ENCODE measurements around the gene TEAD2. TPM values are rescaled to one million over a fixed set of nuclear protein-coding genes. Genes with fewer than 3 reads are reported as not detected.

The TEAD2 gene
- total RNA-seq, 1 experiment from 2014 or later: 56.2 TPM

GRCh38 chr19:49408816-49409440 is 46.7 kb upstream of the TEAD2 start:
- Histone ChIP-seq H3K4me1 (ENCODE audit: insufficient read depth, low read length) (peaks cover 6% of the 10 kb centered on the region), H3K4me3 (ENCODE audit: low read length) (no peak overlapping the region), H3K9ac (ENCODE audit: low read length) (no peak overlapping the region), H3K9me3 (ENCODE audit: low read length) (no peaks in the 10 kb centered on the region), H3K79me2 (ENCODE audit: low read length) (no peaks in the 10 kb centered on the region), H4K20me1 (ENCODE audit: low read length) (no peaks in the 10 kb centered on the region), H3F3A (ENCODE audit: low read length, unreplicated experiment) (no peaks in the 10 kb centered on the region), H2AFZ (ENCODE audit: low read length) (no peak overlapping the region), H3K27me3 (ENCODE audit: low read length) (no peaks in the 10 kb centered on the region), H3K9me2 (replicated peaks; ENCODE audit: low read length) (no peaks in the 10 kb centered on the region), H3K27ac (ENCODE audit: low read length) (no peak overlapping the region), H3K4me2 (ENCODE audit: low read length) (no peak overlapping the region), H3K36me3 (ENCODE audit: low read depth, low read length) (no peaks in the 10 kb centered on the region)
- POLR2A ChIA-PET (ENCODE audit: unreplicated experiment): no interaction called here
- ATAC-seq: no peak
- no TSS peak for BruUV-seq (replicated peaks)
- CTCF ChIA-PET: no interaction called here
- TF ChIP-seq EZH2 (IDR thresholded peaks at IDR 0.05; ENCODE audit: low read length, unreplicated experiment): no peak
- no peak for TF ChIP-seq EZH2phosphoT487 (IDR thresholded peaks at IDR 0.05; ENCODE audit: borderline replicate concordance, low read length)
- TF ChIP-seq, protein P1, sequence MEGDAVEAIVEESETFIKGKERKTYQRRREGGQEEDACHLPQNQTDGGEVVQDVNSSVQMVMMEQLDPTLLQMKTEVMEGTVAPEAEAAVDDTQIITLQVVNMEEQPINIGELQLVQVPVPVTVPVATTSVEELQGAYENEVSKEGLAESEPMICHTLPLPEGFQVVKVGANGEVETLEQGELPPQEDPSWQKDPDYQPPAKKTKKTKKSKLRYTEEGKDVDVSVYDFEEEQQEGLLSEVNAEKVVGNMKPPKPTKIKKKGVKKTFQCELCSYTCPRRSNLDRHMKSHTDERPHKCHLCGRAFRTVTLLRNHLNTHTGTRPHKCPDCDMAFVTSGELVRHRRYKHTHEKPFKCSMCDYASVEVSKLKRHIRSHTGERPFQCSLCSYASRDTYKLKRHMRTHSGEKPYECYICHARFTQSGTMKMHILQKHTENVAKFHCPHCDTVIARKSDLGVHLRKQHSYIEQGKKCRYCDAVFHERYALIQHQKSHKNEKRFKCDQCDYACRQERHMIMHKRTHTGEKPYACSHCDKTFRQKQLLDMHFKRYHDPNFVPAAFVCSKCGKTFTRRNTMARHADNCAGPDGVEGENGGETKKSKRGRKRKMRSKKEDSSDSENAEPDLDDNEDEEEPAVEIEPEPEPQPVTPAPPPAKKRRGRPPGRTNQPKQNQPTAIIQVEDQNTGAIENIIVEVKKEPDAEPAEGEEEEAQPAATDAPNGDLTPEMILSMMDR (conservative IDR thresholded peaks at IDR 0.05; ENCODE audit: low read depth, low read length): no peak
- intact Hi-C loops (cut with micrococcal nuclease): no loop called here
- DNase-seq: no peak

DNA sequence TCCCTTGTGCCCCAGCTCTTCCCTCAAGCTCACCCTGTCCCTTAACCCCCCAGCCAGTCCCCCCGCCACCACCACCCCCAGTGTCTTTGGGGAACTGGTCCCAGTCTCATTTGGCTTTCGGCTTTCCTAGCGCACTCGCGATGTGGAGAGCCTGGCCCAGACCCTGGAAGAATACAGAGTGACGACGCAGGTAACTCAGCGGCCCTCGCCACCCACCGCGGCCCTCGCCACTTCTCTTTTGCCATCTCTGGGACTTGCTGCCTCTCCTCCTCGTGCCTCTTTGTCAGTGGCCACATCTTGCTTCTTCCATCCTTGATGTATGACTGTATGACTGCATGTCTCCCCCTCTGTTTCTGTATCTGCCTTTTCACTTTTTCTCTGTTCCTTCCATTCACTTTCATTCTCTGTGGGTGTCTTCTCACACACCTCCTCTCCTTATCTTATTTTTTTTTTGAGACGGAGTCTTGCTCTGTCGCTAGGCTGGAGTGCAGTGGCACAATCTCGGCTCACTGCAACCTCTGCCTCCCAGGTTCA is 45.3 kb upstream of the TEAD2 start:
- no peaks in the 10 kb centered on the region for H3K9me2 ChIP-seq (replicated peaks; ENCODE audit: low read length)
- no TSS peak for BruUV-seq (replicated peaks)
- no peak overlapping the region for H3K27ac ChIP-seq (ENCODE audit: low read length)
- intact Hi-C loops (cut with micrococcal nuclease): no loop called here
- H3K9me3 ChIP-seq (ENCODE audit: low read length): no peaks in the 10 kb centered on the region
- peaks cover 15% of the 10 kb centered on the region for H3K4me1 ChIP-seq (ENCODE audit: insufficient read depth, low read length)
- ChIA-PET CTCF (no interaction called here), POLR2A (ENCODE audit: unreplicated experiment) (no interaction called here)
- ATAC-seq: no peak
- no peaks in the 10 kb centered on the region for H3F3A ChIP-seq (ENCODE audit: low read length, unreplicated experiment)
- no peak overlapping the region for H3K9ac ChIP-seq (ENCODE audit: low read length)
- no peaks in the 10 kb centered on the region for H4K20me1 ChIP-seq (ENCODE audit: low read length)
- H2AFZ ChIP-seq (ENCODE audit: low read length): no peak overlapping the region
- DNase-seq: no peak
- H3K4me3 ChIP-seq (ENCODE audit: low read length): no peak overlapping the region
- TF ChIP-seq EZH2phosphoT487 (IDR thresholded peaks at IDR 0.05; ENCODE audit: borderline replicate concordance, low read length) (no peak), EZH2 (IDR thresholded peaks at IDR 0.05; ENCODE audit: low read length, unreplicated experiment) (no peak)
- TF ChIP-seq, protein P1 (conservative IDR thresholded peaks at IDR 0.05; ENCODE audit: low read depth, low read length): no peak
- H3K4me2 ChIP-seq (ENCODE audit: low read length): no peak overlapping the region
- no peaks in the 10 kb centered on the region for H3K36me3 ChIP-seq (ENCODE audit: low read depth, low read length)
- no peaks in the 10 kb centered on the region for H3K27me3 ChIP-seq (ENCODE audit: low read length)
- no peaks in the 10 kb centered on the region for H3K79me2 ChIP-seq (ENCODE audit: low read length)

DNA sequence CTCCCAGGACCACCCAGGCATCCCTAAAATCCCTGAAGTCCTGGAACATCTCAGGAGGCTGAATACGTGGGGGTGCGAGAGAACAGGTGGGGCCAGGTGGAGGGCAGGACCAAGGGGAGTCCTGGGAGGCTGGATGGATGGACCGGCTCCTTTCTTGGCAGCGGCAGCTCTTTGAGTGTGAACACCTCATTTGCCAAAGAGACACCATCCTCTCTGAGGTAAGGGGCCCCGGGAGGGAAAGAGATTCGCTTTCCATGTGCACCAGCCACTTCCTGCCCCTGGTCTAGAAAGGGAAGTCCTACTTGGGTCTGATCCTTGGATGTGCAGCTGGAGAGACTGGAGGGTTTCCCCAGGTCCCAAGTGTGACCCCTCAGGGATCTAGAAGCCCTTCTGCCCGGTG is 44.9 kb upstream of the TEAD2 start:
- no peaks in the 10 kb centered on the region for H4K20me1 ChIP-seq (ENCODE audit: low read length)
- H3K79me2 ChIP-seq (ENCODE audit: low read length): no peaks in the 10 kb centered on the region
- POLR2A ChIA-PET (ENCODE audit: unreplicated experiment): no interaction called here
- CTCF ChIA-PET: no interaction called here
- ATAC-seq: no peak
- TF ChIP-seq, protein P1 (conservative IDR thresholded peaks at IDR 0.05; ENCODE audit: low read depth, low read length): no peak
- no peak for TF ChIP-seq EZH2phosphoT487 (IDR thresholded peaks at IDR 0.05; ENCODE audit: borderline replicate concordance, low read length)
- TF ChIP-seq EZH2 (IDR thresholded peaks at IDR 0.05; ENCODE audit: low read length, unreplicated experiment): no peak
- BruUV-seq (replicated peaks): no TSS peak
- intact Hi-C loops (cut with micrococcal nuclease): no loop called here
- H3K27me3 ChIP-seq (ENCODE audit: low read length): no peaks in the 10 kb centered on the region
- no peak overlapping the region for H3K4me2 ChIP-seq (ENCODE audit: low read length)
- no peak overlapping the region for H2AFZ ChIP-seq (ENCODE audit: low read length)
- H3K9me3 ChIP-seq (ENCODE audit: low read length): no peaks in the 10 kb centered on the region
- H3F3A ChIP-seq (ENCODE audit: low read length, unreplicated experiment): no peaks in the 10 kb centered on the region
- no peaks in the 10 kb centered on the region for H3K36me3 ChIP-seq (ENCODE audit: low read depth, low read length)
- H3K9me2 ChIP-seq (replicated peaks; ENCODE audit: low read length): no peaks in the 10 kb centered on the region
- no peak overlapping the region for H3K4me3 ChIP-seq (ENCODE audit: low read length)
- H3K27ac ChIP-seq (ENCODE audit: low read length): no peak overlapping the region
- no peak overlapping the region for H3K9ac ChIP-seq (ENCODE audit: low read length)
- H3K4me1 ChIP-seq (ENCODE audit: insufficient read depth, low read length): peaks cover 15% of the 10 kb centered on the region
- DNase-seq: no peak
